Smooth muscle cell (in vitro differentiated cells): ENCODE measurements around the gene LRRC8D. TPM values are rescaled to one million over a fixed set of nuclear protein-coding genes. Genes with fewer than 3 reads are reported as not detected.

Experiments used
- DNase-seq: peaks from one replicate; lab custom pipeline; 2025; ENCODE audit not compliant: unreplicated experiment; lab: John Stamatoyannopoulos, UW
- H2AFZ ChIP-seq: fragments of 200-600 bp; sonication (generic); 2 replicates; pipeline ENCODE4 v1.6.0; 2016; ENCODE audit warnings: antibody characterized with exemption, low read depth, mild to moderate bottlenecking
- H3F3A ChIP-seq: fragments of 200-600 bp; sonication (generic); 2 replicates; pipeline ENCODE4 v1.6.0; 2017; ENCODE audit warnings: antibody characterized with exemption, low read depth
- H3K27ac ChIP-seq: fragments of 200-600 bp; sonication (generic); 2 replicates; pipeline ENCODE4 v1.5.1; 2016; ENCODE audit warnings: low read depth, mild to moderate bottlenecking
- H3K27me3 ChIP-seq: fragments of 200-600 bp; sonication (generic); 2 replicates; pipeline ENCODE4 v1.6.1; 2016; ENCODE audit warnings: low read depth, mild to moderate bottlenecking
- H3K36me3 ChIP-seq: fragments of 200-600 bp; sonication (generic); 2 replicates; pipeline ENCODE4 v1.5.1; 2016; ENCODE audit warnings: low read depth
- H3K4me1 ChIP-seq: fragments of 200-600 bp; sonication (generic); 2 replicates; pipeline ENCODE4 v1.5.1; 2016; ENCODE audit warnings: low read depth
- H3K4me2 ChIP-seq: fragments of 200-600 bp; sonication (generic); 2 replicates; pipeline ENCODE4 v1.6.0; 2016; ENCODE audit warnings: mild to moderate bottlenecking
- H3K4me3 ChIP-seq: fragments of 200-600 bp; sonication (generic); 2 replicates; pipeline ENCODE4 v1.5.1; 2016; ENCODE audit warnings: mild to moderate bottlenecking
- H3K79me2 ChIP-seq: fragments of 200-600 bp; sonication (generic); 2 replicates; pipeline ENCODE4 v1.6.0; 2016; ENCODE audit warnings: low read depth, mild to moderate bottlenecking
- H3K9ac ChIP-seq: fragments of 200-600 bp; sonication (generic); 2 replicates; pipeline ENCODE4 v1.6.0; 2016; ENCODE audit warnings: low read depth
- H3K9me3 ChIP-seq: fragments of 200-600 bp; sonication (generic); replicated peaks from 2 replicates; pipeline ENCODE4 v1.5.1; 2016; ENCODE audit warnings: low read depth
- H4K20me1 ChIP-seq: fragments of 200-600 bp; sonication (generic); 2 replicates; pipeline ENCODE4 v1.6.0; 2016; ENCODE audit warnings: low read depth
- WGBS: methylation state at CpG from one replicate; pipeline ENCODE4 v1.1.7; 2016; ENCODE audit warnings: low lambda C conversion rate; 5-methylcytosine and 5-hydroxymethylcytosine counted together
- polyA plus RNA-seq: library from polyadenylated mRNA; unstranded; fragments of >200 nt; fragmentation: Nextera tagmentation; extraction: Ambion mirVana; gene quantifications from 2 replicates; pipeline ENCODE4 v1.2.1, GENCODE V29; 2016
- total RNA-seq: library from RNA; depleted of rRNA; stranded (reverse); fragments of >200 nt; gene quantifications from 2 replicates; pipeline ENCODE4 v1.2.3, GENCODE V29; 2014
- TF ChIP-seq, protein P1 (sequence below): fragments of 200-600 bp; sonication (generic); IDR thresholded peaks from 2 replicates; pipeline ENCODE4 v1.5.1; 2017; ENCODE audit warnings: borderline replicate concordance, mild to moderate bottlenecking, antibody characterized with exemption; ENCODE audit not compliant: insufficient read depth, poor library complexity, severe bottlenecking

LRRC8D gene
- total and polyA plus RNA-seq, 2 experiments from 2014 or later: 5.2 to 25.1 TPM

GRCh38 chr1:89863165-89863830 lies 42.5 kb downstream of the LRRC8D start:
- H3F3A ChIP-seq: peaks cover 4% of the 10 kb centered on the region
- H3K4me3 ChIP-seq: no peak overlapping the region
- peaks cover 13% of the 10 kb centered on the region for H3K4me1 ChIP-seq
- no peaks in the 10 kb centered on the region for H4K20me1 ChIP-seq
- peaks cover 12% of the 10 kb centered on the region for H3K79me2 ChIP-seq
- no peak overlapping the region for H2AFZ ChIP-seq
- no peaks in the 10 kb centered on the region for H3K36me3 ChIP-seq
- DNase-seq: no peak
- TF ChIP-seq, protein P1, sequence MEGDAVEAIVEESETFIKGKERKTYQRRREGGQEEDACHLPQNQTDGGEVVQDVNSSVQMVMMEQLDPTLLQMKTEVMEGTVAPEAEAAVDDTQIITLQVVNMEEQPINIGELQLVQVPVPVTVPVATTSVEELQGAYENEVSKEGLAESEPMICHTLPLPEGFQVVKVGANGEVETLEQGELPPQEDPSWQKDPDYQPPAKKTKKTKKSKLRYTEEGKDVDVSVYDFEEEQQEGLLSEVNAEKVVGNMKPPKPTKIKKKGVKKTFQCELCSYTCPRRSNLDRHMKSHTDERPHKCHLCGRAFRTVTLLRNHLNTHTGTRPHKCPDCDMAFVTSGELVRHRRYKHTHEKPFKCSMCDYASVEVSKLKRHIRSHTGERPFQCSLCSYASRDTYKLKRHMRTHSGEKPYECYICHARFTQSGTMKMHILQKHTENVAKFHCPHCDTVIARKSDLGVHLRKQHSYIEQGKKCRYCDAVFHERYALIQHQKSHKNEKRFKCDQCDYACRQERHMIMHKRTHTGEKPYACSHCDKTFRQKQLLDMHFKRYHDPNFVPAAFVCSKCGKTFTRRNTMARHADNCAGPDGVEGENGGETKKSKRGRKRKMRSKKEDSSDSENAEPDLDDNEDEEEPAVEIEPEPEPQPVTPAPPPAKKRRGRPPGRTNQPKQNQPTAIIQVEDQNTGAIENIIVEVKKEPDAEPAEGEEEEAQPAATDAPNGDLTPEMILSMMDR: no peak
- H3K27ac ChIP-seq: no peak overlapping the region
- H3K9me3 ChIP-seq: no peaks in the 10 kb centered on the region
- H3K4me2 ChIP-seq: no peak overlapping the region
- H3K9ac ChIP-seq: no peak overlapping the region
- no peaks in the 10 kb centered on the region for H3K27me3 ChIP-seq
- 98% methylated on average over 3 of the region's 3 CpGs for WGBS

DNA sequence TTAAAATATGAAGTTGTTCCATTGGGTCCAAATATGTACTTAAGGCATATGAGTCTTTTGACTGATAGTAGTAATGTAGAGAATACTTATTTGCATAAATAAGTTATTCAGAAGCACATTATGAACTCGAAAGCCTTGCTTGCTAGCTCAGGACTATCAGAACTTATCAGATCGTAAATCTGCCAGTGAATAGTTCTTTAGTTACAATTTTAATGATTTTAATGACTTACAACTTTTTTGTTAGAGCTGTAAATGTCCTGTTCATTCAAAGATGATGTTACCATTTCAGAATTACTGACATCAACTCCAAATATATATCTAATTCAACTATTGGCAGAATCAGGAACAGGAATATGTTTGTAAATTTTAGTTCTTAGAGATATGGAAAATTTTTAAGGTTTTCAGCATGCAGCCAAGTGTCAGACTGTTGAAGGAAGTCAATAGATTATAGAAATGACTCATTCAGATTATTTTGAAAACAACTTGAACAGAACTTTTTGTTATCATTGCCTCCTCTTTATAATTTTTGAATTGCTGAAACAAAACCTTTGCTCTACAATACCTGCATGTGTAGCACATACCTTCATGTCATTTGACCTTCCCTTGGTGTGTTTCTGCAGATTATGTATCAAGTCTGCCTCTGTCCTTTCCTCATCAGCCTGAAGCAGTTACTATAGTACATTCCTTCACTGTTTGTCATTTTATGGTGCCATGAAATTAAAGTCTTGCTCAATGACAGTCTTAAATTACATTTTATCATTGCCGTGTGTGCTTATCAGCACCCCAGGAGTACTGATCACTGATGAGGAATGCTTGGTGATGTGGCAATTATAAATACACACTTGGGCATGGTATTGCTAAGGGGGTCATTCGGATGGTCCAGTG lies 44.9 kb downstream of the LRRC8D start:
- Histone ChIP-seq H4K20me1 (no peaks in the 10 kb centered on the region), H3K9ac (peak overlapping the region; percentile 10), H3K27ac (peak overlapping the region; percentile 51), H3K4me3 (no peak overlapping the region), H3K36me3 (no peaks in the 10 kb centered on the region), H3K4me2 (peak overlapping the region; percentile 51), H3F3A (peaks cover 4% of the 10 kb centered on the region), H2AFZ (no peak overlapping the region), H3K9me3 (no peaks in the 10 kb centered on the region), H3K4me1 (peaks cover 13% of the 10 kb centered on the region), H3K27me3 (no peaks in the 10 kb centered on the region), H3K79me2 (peaks cover 4% of the 10 kb centered on the region)
- TF ChIP-seq, protein P1: no peak
- no peak for DNase-seq
- 57% methylated on average over 4 of the region's 4 CpGs for WGBS

DNA sequence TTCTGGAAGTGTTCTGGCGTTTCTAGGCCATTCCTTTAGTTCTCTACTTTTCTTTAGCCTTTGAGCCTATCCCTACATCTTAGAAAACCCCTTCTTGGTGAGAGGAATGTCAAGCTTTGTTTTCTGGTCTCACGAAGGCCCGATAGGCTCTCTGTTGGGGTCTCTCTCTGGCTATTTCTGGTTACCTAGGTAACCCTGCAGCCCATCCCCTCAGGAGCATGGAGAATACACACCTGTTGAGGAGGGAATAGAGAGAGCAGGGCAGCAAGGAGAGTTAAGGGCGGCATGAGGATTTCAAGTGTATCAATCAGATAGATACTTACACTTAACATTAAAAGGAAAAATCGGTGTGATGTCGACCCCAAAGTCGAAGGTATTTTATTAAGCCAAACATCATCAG lies 45.7 kb downstream of the LRRC8D start:
- Histone ChIP-seq H3K27me3 (no peaks in the 10 kb centered on the region), H3K36me3 (no peaks in the 10 kb centered on the region), H4K20me1 (no peaks in the 10 kb centered on the region), H3K27ac (peak overlapping the region; percentile 51), H3K9ac (peak overlapping the region; percentile 10), H3K9me3 (no peaks in the 10 kb centered on the region), H3K79me2 (peaks cover 4% of the 10 kb centered on the region), H3F3A (peaks cover 4% of the 10 kb centered on the region), H3K4me2 (no peak overlapping the region), H2AFZ (no peak overlapping the region), H3K4me1 (peaks cover 13% of the 10 kb centered on the region), H3K4me3 (no peak overlapping the region)
- TF ChIP-seq, protein P1: no peak
- DNase-seq: no peak
- 95% methylated on average over 7 of the region's 7 CpGs for WGBS
